Peyer's patch (tissue), 4 donors: Measurements from ENCODE around the gene ZCCHC13.

Experiments
- CTCF ChIP-seq, 6 experiments: fragments of 450-650 bp in 4 of 6; fragments of 200-600 bp in 2 of 6; sonication (generic) in 1 of 6; IDR thresholded peaks; one replicate each; pipeline ENCODE4 v1.5.1; 2017 to 2019; ENCODE audit warnings: antibody characterized with exemption in 6 of 6, mild to moderate bottlenecking in 3 of 6, moderate library complexity in 1 of 6
- POLR2A ChIP-seq, 2 donors: fragments of 450-650 bp; IDR thresholded peaks; one replicate each; pipeline ENCODE4 v1.5.1; 2017; ENCODE audit warnings: antibody characterized with exemption in 2 of 2, mild to moderate bottlenecking in 2 of 2, moderate library complexity in 2 of 2

GRCh38 chrX:74272230-74272629 lies 31.8 kb upstream of the ZCCHC13 start:
- TF ChIP-seq CTCF (IDR thresholded peaks at IDR 0.05) (no peak), POLR2A (IDR thresholded peaks at IDR 0.05) (no peak)
